ENCODE data around the gene NFXL1.

DNA sequence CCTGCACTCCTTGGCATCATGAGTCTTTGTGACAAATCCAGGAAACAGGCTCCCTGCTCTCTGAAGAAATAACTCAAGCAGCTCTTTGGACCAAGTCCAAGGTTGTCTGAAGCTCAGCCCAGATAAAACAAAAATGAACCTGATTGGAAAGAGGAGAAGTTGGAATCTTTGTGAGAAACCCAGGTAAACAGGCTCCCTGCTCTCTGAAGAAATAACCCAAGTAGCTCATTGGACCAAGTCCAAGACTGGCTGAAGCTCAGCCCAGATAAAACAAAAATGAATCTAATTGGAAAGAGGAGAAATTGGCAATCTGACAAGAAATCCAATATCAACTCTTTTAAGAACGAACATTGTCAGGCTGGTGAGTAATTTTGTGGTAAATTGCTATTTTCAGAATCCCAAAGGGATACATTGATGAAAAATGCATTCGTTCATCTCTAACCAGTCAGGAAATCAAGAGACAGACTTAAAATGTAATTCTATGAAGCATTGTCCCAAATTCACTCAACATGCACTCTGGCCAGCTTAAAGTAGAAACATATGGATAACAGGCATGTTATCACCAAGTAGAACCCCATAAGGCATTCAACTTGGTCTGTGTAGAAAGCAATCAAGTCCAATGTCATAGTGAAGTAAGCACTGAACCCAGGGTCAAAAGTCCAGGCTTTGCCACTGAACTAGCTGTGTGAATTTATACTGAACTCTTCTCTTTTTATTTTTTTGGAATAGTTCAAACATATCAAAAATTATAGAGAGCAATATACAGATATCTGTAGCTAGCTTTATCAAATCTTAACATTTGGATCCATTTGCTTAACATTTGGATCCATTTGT, 16.8 kb upstream of the NFXL1 start:
- TF ChIP-seq, protein P1, sequence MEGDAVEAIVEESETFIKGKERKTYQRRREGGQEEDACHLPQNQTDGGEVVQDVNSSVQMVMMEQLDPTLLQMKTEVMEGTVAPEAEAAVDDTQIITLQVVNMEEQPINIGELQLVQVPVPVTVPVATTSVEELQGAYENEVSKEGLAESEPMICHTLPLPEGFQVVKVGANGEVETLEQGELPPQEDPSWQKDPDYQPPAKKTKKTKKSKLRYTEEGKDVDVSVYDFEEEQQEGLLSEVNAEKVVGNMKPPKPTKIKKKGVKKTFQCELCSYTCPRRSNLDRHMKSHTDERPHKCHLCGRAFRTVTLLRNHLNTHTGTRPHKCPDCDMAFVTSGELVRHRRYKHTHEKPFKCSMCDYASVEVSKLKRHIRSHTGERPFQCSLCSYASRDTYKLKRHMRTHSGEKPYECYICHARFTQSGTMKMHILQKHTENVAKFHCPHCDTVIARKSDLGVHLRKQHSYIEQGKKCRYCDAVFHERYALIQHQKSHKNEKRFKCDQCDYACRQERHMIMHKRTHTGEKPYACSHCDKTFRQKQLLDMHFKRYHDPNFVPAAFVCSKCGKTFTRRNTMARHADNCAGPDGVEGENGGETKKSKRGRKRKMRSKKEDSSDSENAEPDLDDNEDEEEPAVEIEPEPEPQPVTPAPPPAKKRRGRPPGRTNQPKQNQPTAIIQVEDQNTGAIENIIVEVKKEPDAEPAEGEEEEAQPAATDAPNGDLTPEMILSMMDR (IDR thresholded peaks at IDR 0.05 in 8 of 11, conservative IDR thresholded peaks at IDR 0.05 in 3 of 11): no peak
- TF ChIP-seq POLR2AphosphoS5 (IDR thresholded peaks at IDR 0.05): no peak
- TF ChIP-seq POLR2A (IDR thresholded peaks at IDR 0.05): no peak

Data from spleen (tissue), 7 donors.